GM04504 (cell line): ENCODE results near the gene ELOVL6.
"Not testable (repeated sequence)": the region's sequence is repeated elsewhere in the genome, so short reads cannot be mapped to it uniquely, and the experiment has no call there.

Experiments used
- DNase-seq: peaks from one replicate; pipeline ENCODE4 v3.0.0-alpha.2; 2012; ENCODE audit warnings: low read depth

ELOVL6 gene

DNA sequence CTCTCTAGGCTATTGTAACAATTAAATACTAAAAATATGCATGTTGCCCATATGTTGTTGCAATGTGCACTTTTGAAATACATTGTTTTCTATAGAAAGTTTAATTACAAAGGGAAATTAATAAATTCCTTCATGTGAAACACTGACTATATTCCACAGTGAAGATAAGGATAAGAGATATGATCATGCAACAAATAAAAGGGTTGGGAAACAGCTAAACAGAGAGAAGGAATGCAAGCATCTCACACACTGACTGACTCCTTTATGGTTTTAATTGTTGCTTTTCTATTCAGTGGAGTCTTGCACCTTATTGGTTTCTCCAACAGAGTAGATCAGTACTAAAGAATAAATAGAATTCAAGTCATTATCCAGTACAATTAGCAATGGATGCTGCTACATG is 37.8 kb downstream of the ELOVL6 start:
- DNase-seq, result no peak

DNA sequence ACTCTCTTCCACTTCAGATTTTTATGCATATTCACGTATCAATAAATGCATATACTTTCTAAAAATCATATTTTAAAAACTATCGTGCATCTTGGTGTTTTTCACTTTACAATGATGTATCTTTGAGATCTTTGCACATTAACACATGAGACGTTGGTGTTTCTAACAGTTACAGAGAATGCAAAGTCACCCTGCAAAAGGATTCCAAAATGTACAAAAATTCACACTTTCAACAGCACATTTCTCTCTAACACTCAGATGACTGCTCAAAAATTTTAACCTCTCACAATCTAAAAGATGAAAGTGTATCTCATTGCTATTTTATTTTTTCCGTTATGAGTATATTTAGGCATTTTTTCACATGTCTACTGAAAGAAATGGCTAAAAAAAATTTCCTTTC is 38.9 kb downstream of the ELOVL6 start:
- DNase-seq, result no peak

DNA sequence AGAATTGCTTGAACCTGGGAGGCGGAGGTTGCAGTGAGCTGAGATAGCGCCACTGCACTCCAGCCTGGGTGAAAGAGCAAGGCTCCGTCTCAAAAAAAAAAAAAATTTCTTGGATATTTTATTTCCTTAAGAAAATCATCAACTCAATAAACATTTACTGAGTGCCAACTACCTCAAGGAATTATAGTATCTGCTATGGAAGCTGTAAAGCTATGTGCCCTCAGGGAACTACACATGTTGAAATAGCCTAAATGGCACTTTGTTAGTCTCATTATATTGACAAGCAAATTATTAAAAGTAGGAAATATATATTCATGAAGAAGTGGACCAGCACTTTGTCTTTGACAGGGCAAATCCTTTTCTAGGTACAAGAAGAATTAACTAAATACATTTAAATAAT is 40.8 kb downstream of the ELOVL6 start:
- DNase-seq, result no peak

DNA sequence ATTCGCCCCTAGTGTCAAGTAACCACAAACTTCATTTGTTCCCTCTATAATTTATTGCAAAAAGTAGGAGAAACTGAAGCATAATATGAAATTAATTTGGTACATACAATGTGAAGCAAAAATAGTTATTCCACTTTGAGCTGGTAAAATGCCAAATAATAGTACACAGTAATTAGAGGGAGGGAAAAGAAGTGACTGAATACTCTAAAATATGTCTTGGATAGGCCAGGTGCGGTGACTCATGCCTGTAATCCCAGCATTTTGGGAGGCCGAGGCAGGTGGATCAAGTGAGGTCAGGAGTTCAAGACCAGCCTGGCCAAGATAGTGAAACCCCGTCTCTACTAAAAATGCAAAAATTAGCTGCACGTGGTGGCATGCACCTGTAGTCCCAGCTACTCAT is 41.2 kb downstream of the ELOVL6 start:
- DNase-seq, result not testable (repeated sequence)

DNA sequence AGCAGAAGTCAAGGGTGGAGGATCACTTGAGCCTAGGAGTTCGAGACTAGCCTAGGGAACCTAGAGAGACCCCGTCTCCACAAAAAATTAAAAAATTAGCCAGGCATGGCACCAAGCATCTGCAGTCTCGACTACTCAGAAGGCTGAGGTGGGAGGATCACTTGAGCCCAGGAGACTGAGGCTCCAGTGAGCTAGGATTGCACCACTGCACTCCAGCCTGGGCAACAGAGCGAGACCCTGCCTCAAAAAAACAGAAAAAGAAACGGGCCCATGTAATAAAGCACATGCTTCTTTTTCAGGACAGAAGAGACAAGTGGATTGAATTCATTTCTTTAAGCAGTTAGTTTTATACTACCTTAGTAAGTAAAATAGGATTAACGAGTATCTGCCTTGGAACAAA is 42.0 kb downstream of the ELOVL6 start:
- DNase-seq, result no peak

DNA sequence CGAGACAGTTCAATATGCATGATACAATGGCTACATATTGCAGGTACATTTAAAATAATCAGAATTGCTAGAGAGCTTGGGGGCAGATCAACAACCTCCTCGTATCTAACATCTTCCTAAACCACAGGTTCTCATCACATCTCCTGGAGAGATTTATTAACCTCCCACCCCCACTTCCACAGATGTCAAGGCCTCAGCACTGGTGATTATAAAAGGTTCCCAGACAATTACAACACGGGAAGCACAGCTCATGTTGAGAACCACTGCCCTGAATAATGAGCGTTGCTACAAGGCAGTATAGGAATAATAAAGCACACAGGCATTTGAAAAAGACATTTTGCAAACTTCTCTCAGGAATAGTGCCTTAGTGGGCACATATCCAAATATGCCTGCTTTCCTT is 42.8 kb downstream of the ELOVL6 start:
- DNase-seq, result peak; percentile 17

DNA sequence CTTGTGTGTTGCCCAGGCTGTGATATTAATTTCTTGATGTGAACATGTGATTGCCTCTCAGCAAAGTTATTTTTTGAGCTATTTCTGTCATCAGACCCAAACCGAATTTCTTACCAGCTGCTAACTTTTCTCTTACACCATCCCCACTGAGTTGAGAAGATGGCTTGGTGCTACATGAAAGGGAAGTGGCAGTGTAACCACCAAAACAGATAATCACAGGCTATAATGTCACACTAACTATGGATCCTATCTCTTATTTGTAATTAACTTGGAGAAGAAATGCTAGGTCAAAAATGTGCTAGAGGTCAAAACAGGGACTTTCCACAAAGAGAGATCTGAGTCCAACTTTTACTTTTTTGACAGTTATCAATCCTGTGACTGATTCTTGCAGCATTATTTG is 43.8 kb downstream of the ELOVL6 start:
- no peak for DNase-seq

DNA sequence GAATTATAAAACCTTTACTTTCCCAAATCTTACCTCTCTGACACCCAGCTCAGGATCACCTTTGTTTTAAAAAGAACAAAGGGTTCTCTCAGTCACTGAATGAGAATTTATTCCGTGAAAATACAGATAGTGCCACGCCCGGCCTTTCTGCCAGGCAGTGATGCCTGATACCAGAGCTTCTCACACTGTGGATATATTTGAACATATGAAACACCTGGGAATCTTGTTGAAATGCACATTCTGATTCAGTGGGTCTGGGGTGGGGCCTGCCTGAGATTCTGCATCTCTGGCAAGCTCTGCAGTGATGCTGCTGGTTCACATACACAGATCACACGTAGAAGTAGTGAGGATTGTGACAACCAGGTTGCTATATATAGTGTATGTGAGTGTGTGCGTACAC is 46.0 kb downstream of the ELOVL6 start:
- no peak for DNase-seq

DNA sequence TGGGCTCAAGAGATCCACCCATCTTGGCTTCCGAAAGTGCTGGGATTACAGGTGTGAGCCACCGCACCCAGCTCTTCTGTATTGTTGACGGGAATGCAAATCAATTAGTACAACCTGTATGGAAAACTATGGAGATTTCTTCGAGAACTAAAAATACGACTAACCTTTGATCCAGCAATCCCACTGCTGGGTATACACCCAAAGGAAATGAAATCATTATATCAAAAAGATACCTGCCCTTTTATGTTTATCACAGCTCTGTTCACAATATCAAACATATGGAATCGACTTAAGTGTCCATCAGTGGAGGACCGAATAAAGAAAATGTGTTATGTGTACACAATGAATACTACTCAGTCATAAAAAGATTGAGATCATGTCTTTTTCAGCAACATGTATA is 49.3 kb downstream of the ELOVL6 start:
- DNase-seq, result no peak

DNA sequence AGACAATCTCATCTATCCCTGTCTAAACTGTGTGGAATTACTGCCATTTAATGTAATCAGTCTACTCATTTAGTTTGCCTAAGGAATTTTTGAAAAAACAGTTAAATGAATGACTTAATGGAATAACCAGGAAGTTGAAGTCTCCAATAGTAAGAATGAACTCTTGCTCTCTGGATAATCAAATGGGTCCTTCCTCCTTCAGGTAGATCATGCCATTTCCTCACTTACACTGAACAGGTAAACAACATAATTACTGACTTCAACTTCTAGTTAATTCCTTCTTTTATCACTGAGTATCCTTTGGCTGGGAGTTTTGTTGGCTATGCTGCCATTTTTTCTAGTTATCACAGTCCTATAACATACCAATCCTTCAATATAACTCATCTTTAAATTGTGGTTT is 56.0 kb downstream of the ELOVL6 start:
- DNase-seq, result no peak

DNA sequence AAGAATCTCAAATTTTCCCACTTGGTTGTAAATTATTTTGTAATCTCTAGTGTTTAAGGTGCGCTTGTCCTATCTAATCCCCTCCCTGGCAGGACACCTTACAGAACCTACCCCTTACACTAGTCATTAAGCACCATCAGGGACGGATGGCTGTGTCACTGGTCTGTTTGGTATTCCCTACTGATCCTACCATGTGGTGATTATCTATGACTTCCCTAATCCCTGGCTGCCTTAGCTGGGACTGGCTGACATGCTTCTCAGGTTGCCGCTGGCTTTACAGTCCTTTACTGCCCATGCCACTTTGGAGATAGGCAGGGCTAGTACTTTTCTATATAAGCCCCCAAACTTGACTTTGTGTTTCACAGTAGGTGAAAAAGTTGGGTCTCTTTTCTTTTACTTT is 58.6 kb downstream of the ELOVL6 start:
- no peak for DNase-seq

DNA sequence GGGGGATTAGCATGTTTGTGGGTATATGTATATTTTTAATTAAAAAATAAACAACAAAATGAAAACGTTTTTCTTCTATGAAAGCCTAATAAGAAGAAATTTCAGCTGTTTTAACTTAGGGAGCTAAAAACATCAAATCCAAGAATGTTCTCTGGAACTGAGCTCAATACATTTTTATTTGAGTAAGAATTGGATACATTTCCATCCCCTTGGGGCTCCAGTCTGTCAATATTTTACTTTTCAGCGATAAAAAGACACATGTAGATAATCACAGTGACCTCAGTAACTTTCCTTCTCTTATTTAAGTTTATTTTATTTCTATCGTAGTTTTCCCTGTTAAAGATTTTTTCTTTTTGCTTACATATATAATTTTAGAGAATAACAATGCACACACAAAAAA is 59.3 kb downstream of the ELOVL6 start:
- DNase-seq, result no peak

DNA sequence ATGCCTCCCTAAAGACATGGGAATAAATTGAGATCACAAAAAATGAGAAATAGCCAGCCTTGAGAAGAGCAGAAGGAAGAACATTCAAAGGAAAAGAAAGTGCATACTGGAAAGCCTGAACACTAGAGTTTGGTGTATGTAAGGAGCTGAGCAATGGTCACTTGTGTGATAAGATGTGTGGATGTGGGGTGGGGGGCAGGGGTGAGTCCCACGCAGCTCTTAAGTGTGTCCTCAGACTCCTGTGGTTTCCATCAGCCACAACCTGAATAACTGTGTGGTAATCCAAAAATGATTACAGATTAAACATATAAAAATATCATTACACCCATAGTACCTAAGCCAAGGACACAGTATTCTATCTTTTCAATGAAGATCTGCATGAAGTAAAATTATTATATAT is 59.9 kb downstream of the ELOVL6 start:
- DNase-seq, result no peak

DNA sequence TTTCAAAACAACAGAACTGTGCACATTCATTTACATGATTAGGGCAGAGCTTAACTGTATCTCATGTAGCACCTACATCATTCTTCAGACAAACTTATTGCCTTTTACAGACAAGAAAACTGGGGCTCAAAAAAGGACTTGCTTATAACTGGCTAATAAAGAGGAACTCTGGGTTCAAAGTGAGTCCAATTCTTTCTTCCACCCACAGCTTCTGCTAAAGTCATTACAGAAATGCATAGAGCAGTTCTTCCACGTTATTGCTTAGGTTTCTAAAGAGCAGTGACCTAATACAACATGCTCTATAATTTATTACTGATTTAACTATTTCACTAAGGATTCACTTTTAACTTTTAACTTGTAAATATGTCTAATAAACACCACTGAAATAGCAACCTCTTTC is 60.6 kb downstream of the ELOVL6 start:
- DNase-seq, result no peak

DNA sequence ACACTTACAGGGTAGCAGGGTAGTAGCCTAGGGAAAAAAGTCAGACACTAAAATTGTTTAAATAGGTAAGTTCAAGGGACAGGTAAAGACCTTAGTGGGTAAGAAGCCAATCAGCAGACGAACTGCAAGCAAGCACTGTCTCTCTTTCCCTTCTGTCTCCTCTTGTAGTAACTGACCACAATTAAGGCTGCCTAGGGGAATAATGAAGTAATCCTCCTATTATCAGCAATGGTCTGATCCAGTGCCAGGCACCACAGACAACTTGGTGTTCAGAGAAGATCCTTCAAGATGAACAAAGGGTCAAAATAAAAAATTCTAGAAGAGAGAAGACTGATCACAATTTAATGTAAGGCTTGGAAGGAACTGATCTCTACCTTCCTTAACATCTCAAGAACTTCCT is 62.9 kb downstream of the ELOVL6 start:
- no peak for DNase-seq

DNA sequence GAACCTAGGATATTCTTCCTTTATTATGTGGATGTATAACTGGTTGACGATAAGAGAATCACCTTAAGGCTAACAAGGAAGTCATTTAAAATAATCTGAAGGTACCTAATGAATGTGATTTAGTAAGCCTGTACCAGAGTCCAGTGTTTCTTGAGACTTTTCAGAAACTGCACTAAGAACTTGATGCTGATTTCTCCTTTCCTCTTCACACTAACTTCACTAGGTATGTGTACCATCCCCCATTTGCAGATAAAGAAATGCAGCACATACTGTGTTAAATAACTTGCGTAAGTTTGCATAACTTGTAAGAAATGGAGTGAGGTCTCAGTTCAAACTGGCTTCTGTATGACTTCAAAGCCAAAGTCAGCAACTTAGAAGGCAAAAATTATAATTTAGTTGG is 63.3 kb downstream of the ELOVL6 start:
- DNase-seq, result no peak

DNA sequence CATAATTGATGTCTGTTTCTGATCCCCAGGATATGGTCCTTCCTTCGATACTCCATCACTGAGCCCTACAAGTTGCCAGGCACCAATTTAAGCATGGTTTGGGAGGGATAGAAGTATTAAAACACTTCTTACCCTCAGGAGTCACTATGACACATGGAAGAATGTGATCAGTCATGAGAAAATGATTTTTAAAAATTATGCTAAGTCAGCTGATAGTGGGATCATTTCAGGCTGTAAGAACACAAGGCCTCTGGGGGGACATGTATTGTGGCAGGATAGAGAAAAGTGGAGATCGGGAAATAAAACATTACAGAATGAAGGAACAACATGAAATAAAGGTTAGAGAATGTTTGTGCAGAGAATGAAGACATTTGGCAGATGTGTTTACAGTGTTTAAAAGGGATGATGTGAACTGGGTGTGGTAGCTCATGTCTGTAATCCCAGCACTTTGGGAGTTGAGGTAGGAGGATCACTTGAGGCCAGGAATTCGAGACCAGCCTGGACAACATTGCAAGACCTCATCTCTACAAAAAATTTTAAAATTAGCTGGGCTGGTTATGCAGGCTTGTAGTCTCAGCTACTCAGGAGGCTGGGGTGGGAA is 64.0 kb downstream of the ELOVL6 start:
- DNase-seq, result no peak

DNA sequence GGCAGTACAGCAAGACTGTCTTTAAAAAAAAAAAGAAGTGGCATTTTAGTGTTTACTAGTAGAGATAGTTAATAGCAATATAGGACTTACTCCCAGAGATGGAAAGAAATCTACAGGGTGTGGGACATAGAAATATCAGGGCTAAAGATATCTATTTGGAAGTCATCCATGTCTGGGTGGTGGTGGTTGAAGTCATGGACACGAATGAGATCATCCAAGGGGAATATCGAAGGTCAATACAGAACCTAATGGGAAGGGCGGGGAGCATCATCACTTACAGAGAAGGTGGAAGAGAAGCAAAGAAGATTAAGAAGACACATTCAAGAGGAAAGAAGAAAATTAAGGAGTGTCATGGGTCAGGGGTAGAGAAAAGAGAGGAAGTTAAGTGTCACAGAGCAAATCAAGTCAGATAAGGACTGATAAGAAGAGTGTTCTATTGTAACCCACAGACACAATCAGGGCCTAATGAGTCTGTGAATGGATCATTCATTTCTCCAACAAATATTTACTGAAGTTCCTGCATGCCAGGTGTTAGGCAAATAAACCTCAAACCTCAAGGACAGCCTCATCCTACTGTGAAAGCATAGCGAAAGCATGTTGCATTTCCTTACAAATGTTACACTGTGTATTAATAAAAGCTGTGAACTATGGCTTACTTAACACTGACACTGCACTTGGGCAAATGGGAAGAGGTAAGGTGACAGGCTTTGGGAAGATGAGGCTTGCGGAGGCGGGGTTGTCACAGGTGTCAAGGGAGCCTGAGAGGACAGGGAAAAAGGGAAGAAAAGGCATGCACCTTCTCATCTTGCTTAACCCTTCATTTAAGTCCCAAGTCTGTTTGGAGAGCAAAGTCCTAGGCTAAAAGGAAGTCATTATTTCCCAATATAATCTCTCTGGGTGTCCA is 65.3 kb downstream of the ELOVL6 start:
- DNase-seq, result no peak

DNA sequence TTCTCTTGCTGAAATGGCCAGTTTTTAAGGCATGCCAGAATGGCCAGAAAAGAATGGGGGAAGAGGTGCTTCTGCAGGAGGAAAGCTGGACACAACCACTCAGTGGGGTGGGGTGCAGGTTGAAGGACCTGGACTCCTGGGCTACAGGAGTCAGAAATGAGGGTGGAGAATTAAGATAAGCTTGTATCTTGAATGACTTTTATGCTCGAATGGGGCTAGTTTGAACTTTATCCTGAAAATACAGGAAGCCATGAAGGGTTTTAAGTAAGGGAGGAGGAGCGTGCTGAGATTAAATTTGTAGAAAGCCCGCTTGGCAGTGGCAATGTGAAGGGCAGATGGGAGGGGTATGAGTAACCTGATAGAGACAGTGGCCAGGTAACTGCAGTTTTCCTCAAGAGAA is 66.5 kb downstream of the ELOVL6 start:
- DNase-seq, result no peak

DNA sequence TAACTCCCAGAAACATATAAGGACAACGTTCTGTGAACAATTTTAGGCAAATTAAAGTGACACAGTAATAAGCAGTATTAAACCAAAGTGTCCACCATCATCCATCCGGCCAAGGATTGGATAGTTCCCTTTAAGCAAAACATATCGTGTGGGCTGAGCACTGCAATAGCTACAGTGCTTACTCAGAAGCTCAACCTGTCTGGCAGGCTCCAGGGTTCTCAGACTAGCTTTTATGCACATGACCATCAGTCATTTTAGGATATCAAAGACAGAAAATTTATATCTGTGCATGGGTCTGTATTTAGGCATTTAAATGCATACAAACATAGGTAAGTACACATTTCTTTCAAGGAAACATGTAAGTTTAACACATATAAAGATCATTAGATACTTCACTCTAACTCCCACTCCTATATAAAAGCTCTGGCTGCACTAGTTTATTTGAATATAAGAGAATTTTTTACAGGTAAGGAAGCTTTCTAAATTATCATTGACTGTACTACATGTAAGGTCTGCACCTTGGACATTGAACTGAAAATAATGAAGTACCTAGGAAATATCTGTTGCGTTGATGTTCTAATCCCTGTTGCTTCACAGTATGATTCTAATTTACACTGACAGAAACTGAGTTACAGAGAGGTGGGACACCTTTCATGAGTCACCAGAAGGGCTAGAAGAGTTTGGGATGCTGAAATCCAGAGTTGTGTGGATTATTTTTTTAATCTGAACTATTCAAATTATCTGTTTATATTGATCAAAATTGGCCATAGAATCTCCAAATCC is 67.6 kb downstream of the ELOVL6 start:
- DNase-seq, result no peak

DNA sequence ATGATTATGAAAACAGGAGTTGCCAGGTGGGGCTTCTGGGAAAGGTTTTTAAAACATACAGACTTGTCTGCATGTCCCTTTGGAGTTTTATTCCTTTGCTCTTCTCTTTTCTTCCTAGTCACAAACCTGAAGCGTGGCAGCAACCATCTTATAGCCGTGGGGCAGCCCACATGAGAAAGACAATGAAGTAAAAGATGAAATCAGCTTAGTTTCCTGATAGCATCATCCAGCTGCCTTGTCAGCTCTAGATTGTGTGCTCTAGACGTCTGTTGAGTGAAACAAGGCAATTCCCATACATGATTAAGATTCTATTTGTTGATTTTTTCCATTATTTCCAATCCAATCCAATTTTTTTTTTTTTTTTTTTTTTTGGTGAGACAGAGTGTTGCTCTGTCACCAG is 68.9 kb downstream of the ELOVL6 start:
- DNase-seq, result no peak

DNA sequence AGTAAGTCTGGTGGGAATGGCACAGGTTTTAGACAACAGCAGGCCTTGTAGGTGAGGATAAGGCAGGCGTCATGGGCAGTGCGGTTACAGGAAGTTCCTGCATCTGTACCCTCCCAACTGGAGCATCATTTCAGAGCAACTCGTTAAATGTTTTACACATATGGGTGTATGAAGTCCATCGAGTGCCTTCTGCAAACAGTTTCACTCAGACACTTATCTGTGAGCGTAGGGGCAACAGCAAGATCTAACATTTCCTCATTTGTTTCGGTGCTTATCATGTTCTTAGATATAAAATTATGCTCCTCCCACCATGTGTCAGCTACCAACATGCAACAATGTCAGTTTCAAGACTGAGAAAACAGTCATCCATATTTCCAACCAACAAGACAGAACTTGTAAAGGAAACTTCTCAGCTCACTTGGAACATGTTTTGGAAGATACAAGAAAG is 69.9 kb downstream of the ELOVL6 start:
- DNase-seq, result no peak

DNA sequence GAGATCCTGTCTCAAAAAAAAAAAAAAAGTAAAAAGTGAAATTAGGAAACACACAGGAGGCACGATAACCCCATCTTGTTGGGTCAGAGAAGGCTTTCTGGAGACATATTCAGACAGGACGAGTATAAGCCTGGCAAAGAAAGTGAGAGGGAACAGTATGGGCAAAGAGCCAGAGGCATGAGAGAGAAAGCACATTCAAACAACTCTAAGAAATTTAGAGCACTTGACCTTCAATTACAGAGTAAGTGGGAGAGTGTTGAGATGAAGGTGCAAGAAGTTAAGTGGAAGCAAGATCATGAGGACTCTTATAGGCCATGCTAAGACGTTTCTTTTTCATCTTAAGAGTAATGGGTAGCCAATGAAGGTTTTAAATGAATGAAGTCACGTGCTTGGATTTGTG is 70.4 kb downstream of the ELOVL6 start:
- no peak for DNase-seq
